ENCODE data around the gene NR1I2. TPM values are rescaled to one million over a fixed set of nuclear protein-coding genes. Genes with fewer than 3 reads are reported as not detected.

Gene NR1I2
- total and polyA plus RNA-seq, 12 donors: 0.14 to 0.91 (median 0.37) TPM; not detected in 2

GRCh38 chr3:119831941-119832371 is 50.1 kb downstream of the NR1I2 start:
- H3K36me3 ChIP-seq (replicated peaks in 1 of 2): no peaks in the 10 kb centered on the region
- no peak for DNase-seq
- no peak overlapping the region for H3K27ac ChIP-seq
- intact Hi-C loops (cut with DNase I): no loop called here
- no peaks in the 10 kb centered on the region for H3K27me3 ChIP-seq
- no peaks in the 10 kb centered on the region for H3K4me1 ChIP-seq (replicated peaks in 1 of 2)
- no peak for TF ChIP-seq POLR2A (IDR thresholded peaks at IDR 0.05)
- TF ChIP-seq CTCF (IDR thresholded peaks at IDR 0.05): no peak
- H3K4me3 ChIP-seq: no peak overlapping the region
- WGBS, 4 donors: 57 to 100% (median 76%) methylated on average over 1 of the region's 1 CpG
- H3K9me3 ChIP-seq (replicated peaks in 1 of 3): no peaks in the 10 kb centered on the region

GRCh38 chr3:119834754-119835370 is 53.0 kb downstream of the NR1I2 start:
- Histone ChIP-seq H3K4me3 (no peak overlapping the region), H3K27ac (no peak overlapping the region), H3K36me3 (replicated peaks in 1 of 2) (no peaks in the 10 kb centered on the region), H3K27me3 (no peaks in the 10 kb centered on the region), H3K9me3 (replicated peaks in 1 of 3) (no peaks in the 10 kb centered on the region), H3K4me1 (replicated peaks in 1 of 2) (no peaks in the 10 kb centered on the region)
- 89 to 98% (median 97%) methylated on average over 2 of the region's 2 CpGs for WGBS, 4 donors
- TF ChIP-seq POLR2A (IDR thresholded peaks at IDR 0.05) (no peak), CTCF (IDR thresholded peaks at IDR 0.05) (no peak)
- intact Hi-C loops (cut with DNase I): no loop called here
- DNase-seq: no peak

GRCh38 chr3:119835556-119835955 is 53.7 kb downstream of the NR1I2 start:
- no peak for DNase-seq
- H3K36me3 ChIP-seq (replicated peaks in 1 of 2): no peaks in the 10 kb centered on the region
- intact Hi-C loops (cut with DNase I): no loop called here
- H3K4me3 ChIP-seq: no peak overlapping the region
- no peaks in the 10 kb centered on the region for H3K27me3 ChIP-seq
- no peak overlapping the region for H3K27ac ChIP-seq
- no peaks in the 10 kb centered on the region for H3K9me3 ChIP-seq (replicated peaks in 1 of 3)
- TF ChIP-seq POLR2A (IDR thresholded peaks at IDR 0.05): no peak
- TF ChIP-seq CTCF (IDR thresholded peaks at IDR 0.05): no peak
- no peaks in the 10 kb centered on the region for H3K4me1 ChIP-seq (replicated peaks in 1 of 2)

GRCh38 chr3:119841808-119842471 is 60.0 kb downstream of the NR1I2 start:
- H3K27me3 ChIP-seq: no peaks in the 10 kb centered on the region
- H3K36me3 ChIP-seq (replicated peaks in 1 of 2): no peaks in the 10 kb centered on the region
- no peaks in the 10 kb centered on the region for H3K9me3 ChIP-seq (replicated peaks in 1 of 3)
- peaks cover 0 to 14% of the 10 kb centered on the region in 2 donors for H3K4me1 ChIP-seq (replicated peaks in 1 of 2)
- intact Hi-C loops (cut with DNase I): no loop called here
- H3K27ac ChIP-seq: peak overlapping the region in 1 of 5 donors; percentile 36
- TF ChIP-seq CTCF (IDR thresholded peaks at IDR 0.05) (no peak), POLR2A (IDR thresholded peaks at IDR 0.05) (no peak)
- 32 to 44% (median 35%) methylated on average over 2 of the region's 2 CpGs for WGBS, 4 donors
- no peak for DNase-seq
- no peak overlapping the region for H3K4me3 ChIP-seq

Measured in adrenal gland (tissue), 12 donors.